KMS-11 (cell line): ENCODE results near the gene KAZALD1.

ENCODE experiments used
- H2AFZ ChIP-seq: fragments of 200-600 bp; sonication (generic); 2 replicates; pipeline ENCODE4 v1.6.1; 2016; ENCODE audit warnings: antibody characterized with exemption, mixed run types, low read depth
- H3K27ac ChIP-seq: fragments of 200-600 bp; sonication (generic); 2 replicates; pipeline ENCODE4 v1.6.1; 2016; ENCODE audit warnings: mild to moderate bottlenecking, mixed run types
- H3K27me3 ChIP-seq: fragments of 200-600 bp; sonication (generic); 2 replicates; pipeline ENCODE4 v1.6.1; 2017; ENCODE audit warnings: mild to moderate bottlenecking, low read depth, mixed run types, moderate library complexity; ENCODE audit not compliant: insufficient read depth
- H3K36me3 ChIP-seq: fragments of 200-600 bp; sonication (generic); 2 replicates; pipeline ENCODE4 v1.6.1; 2017; ENCODE audit warnings: mild to moderate bottlenecking, mixed run types; ENCODE audit not compliant: insufficient read depth
- H3K4me1 ChIP-seq: fragments of 200-600 bp; sonication (generic); 2 replicates; pipeline ENCODE4 v1.6.1; 2016; ENCODE audit warnings: mild to moderate bottlenecking, low read depth, mixed run types; ENCODE audit not compliant: poor library complexity, severe bottlenecking
- H3K4me2 ChIP-seq: fragments of 200-600 bp; sonication (generic); 2 replicates; pipeline ENCODE4 v1.7.0; 2016; ENCODE audit warnings: mild to moderate bottlenecking, mixed run types
- H3K4me3 ChIP-seq: fragments of 200-600 bp; sonication (generic); IDR thresholded peaks from 2 replicates; pipeline ENCODE4 v1.6.1; 2017; ENCODE audit warnings: low read depth, low read length, mixed read lengths; ENCODE audit not compliant: insufficient read depth
- H3K79me2 ChIP-seq: fragments of 200-600 bp; sonication (generic); 2 replicates; pipeline ENCODE4 v1.6.1; 2016; ENCODE audit warnings: low read depth, mixed run types; ENCODE audit not compliant: insufficient read depth
- H3K9ac ChIP-seq: fragments of 200-600 bp; sonication (generic); 2 replicates; pipeline ENCODE4 v1.6.1; 2016; ENCODE audit warnings: mild to moderate bottlenecking, mixed run types
- H4K20me1 ChIP-seq: fragments of 200-600 bp; sonication (generic); 2 replicates; pipeline ENCODE4 v1.6.1; 2016; ENCODE audit warnings: mild to moderate bottlenecking, mixed run types; ENCODE audit not compliant: insufficient read depth
- CTCF ChIP-seq: fragments of 200-600 bp; sonication (generic); conservative IDR thresholded peaks from 2 replicates; pipeline ENCODE4 v1.6.1; 2017; ENCODE audit warnings: low read depth, mild to moderate bottlenecking, antibody characterized with exemption, low read length, moderate library complexity, mixed read lengths

Gene KAZALD1

GRCh38 chr10:101114646-101115045, 52.9 kb downstream of the KAZALD1 start:
- Histone ChIP-seq H4K20me1 (no peaks in the 10 kb centered on the region), H3K4me1 (no peaks in the 10 kb centered on the region), H3K79me2 (no peaks in the 10 kb centered on the region), H3K4me2 (no peak overlapping the region), H3K9ac (no peak overlapping the region), H3K36me3 (no peaks in the 10 kb centered on the region), H2AFZ (no peak overlapping the region), H3K27ac (no peak overlapping the region), H3K4me3 (no peak overlapping the region), H3K27me3 (no peaks in the 10 kb centered on the region; the same call in 1 of the 2 replicates)
- TF ChIP-seq CTCF, result no peak
